IMR-90 (cell line): ENCODE measurements around the gene GABRB2. TPM values are rescaled to one million over a fixed set of nuclear protein-coding genes. Genes with fewer than 3 reads are reported as not detected.

Source experiments
- ATAC-seq: fragments of 200-7000 bp; cut with Tn5 transposase; 2 replicates; pipeline ENCODE4 v1.9.1; 2020; ENCODE audit warnings: low read depth, mild to moderate bottlenecking, moderate library complexity
- BruUV-seq: library from RNA; stranded (reverse); fragments of 400-500 nt; replicated peaks from 2 replicates; lab custom pipeline; 2021; lab: Mats Ljungman, UMichigan
- CTCF ChIA-PET: fragments of 300-600 bp; formaldehyde crosslinking; extraction: SDS; loops from one replicate; lab custom pipeline; 2021; ENCODE audit warnings: antibody characterized with exemption; lab: Yijun Ruan, JAX
- POLR2A ChIA-PET: fragments of 300-600 bp; sonication (Branson Sonifier 250); formaldehyde crosslinking; loops from one replicate; lab custom pipeline; 2022; ENCODE audit warnings: antibody characterized with exemption; ENCODE audit not compliant: unreplicated experiment; lab: Charles Lee
- DNase-seq: peaks from one replicate; pipeline ENCODE4 v3.0.0; 2013
- H2AFZ ChIP-seq: replicated peaks from 2 replicates; pipeline ENCODE3; 2013; ENCODE audit warnings: low read length, mild to moderate bottlenecking; ENCODE audit not compliant: poor library complexity
- H2AK5ac ChIP-seq: 2 replicates; pipeline ENCODE4 v1.6.1; 2013; ENCODE audit warnings: low read depth, low read length, inconsistent platforms
- H2AK9ac ChIP-seq: replicated peaks from 2 replicates; pipeline ENCODE3; 2013; ENCODE audit warnings: mild to moderate bottlenecking, low read depth, low read length, moderate library complexity; ENCODE audit not compliant: poor library complexity
- H2BK120ac ChIP-seq: 2 replicates; pipeline ENCODE4 v1.6.1; 2013; ENCODE audit warnings: low read depth, low read length, inconsistent platforms
- H2BK15ac ChIP-seq: 3 replicates; pipeline ENCODE4 v1.6.1; 2013; ENCODE audit warnings: low read depth, low read length, inconsistent platforms
- H2BK20ac ChIP-seq: 2 replicates; pipeline ENCODE4 v1.6.1; 2013; ENCODE audit warnings: low read depth, mild to moderate bottlenecking, inconsistent platforms, low read length, moderate library complexity
- H2BK5ac ChIP-seq: 2 replicates; pipeline ENCODE4 v1.6.1; 2013; ENCODE audit warnings: mild to moderate bottlenecking, low read depth, low read length, inconsistent platforms; ENCODE audit not compliant: poor library complexity, severe bottlenecking
- H3K14ac ChIP-seq: replicated peaks from 2 replicates; pipeline ENCODE4 v1.6.1; 2013; ENCODE audit warnings: low read depth, low read length, inconsistent platforms
- H3K18ac ChIP-seq: 2 replicates; pipeline ENCODE4 v1.6.1; 2013; ENCODE audit warnings: low read depth, low read length, control low read depth
- H3K23ac ChIP-seq: 2 replicates; pipeline ENCODE4 v1.6.1; 2013; ENCODE audit warnings: low read depth, low read length, inconsistent platforms
- H3K27ac ChIP-seq: 2 replicates; pipeline ENCODE4 v1.5.1; 2013; ENCODE audit warnings: mild to moderate bottlenecking, control low read depth, low read length; ENCODE audit not compliant: insufficient read depth
- H3K27me3 ChIP-seq: 2 replicates; pipeline ENCODE4 v1.6.1; 2013; ENCODE audit warnings: low read length; ENCODE audit not compliant: control insufficient read depth, insufficient read depth
- H3K36me3 ChIP-seq: 2 replicates; pipeline ENCODE4 v1.6.1; 2013; ENCODE audit warnings: low read length, mixed read lengths; ENCODE audit not compliant: control insufficient read depth, insufficient read depth
- H3K4ac ChIP-seq: 2 replicates; pipeline ENCODE4 v1.6.1; 2013; ENCODE audit warnings: low read depth, low read length, inconsistent platforms
- H3K4me1 ChIP-seq: 2 replicates; pipeline ENCODE4 v1.6.1; 2013; ENCODE audit warnings: low read length, mixed read lengths; ENCODE audit not compliant: control insufficient read depth, insufficient read depth
- H3K4me2 ChIP-seq: 2 replicates; pipeline ENCODE4 v1.6.1; 2013; ENCODE audit warnings: low read depth, mild to moderate bottlenecking, control low read depth, low read length, moderate library complexity
- H3K4me3 ChIP-seq: 2 replicates; pipeline ENCODE4 v1.5.1; 2013; ENCODE audit warnings: low read depth, mild to moderate bottlenecking, control low read depth, low read length, moderate library complexity; ENCODE audit not compliant: insufficient read depth
- H3K56ac ChIP-seq: 2 replicates; pipeline ENCODE4 v1.6.1; 2013; ENCODE audit warnings: low read length, inconsistent platforms; ENCODE audit not compliant: insufficient read depth; ENCODE audit errors: extremely low read depth
- H3K79me1 ChIP-seq, 2 experiments: 2 replicates each; pipeline ENCODE4 v1.6.1; 2013; ENCODE audit warnings: low read length in 2 of 2, inconsistent platforms in 1 of 2, low read depth in 1 of 2
- H3K9ac ChIP-seq: 2 replicates; pipeline ENCODE4 v1.6.1; 2013; ENCODE audit warnings: low read depth, low read length, control low read depth
- H3K9me1 ChIP-seq: 2 replicates; pipeline ENCODE4 v1.6.1; 2013; ENCODE audit warnings: low read length, inconsistent platforms; ENCODE audit not compliant: insufficient read depth
- H3K9me3 ChIP-seq: 2 replicates; pipeline ENCODE4 v1.6.1; 2013; ENCODE audit warnings: low read length; ENCODE audit not compliant: control insufficient read depth, insufficient read depth
- H4K20me1 ChIP-seq: 2 replicates; pipeline ENCODE4 v1.6.1; 2013; ENCODE audit warnings: low read length, inconsistent platforms; ENCODE audit not compliant: insufficient read depth
- H4K5ac ChIP-seq: 2 replicates; pipeline ENCODE4 v1.6.1; 2013; ENCODE audit warnings: mild to moderate bottlenecking, low read depth, low read length, control low read depth
- H4K8ac ChIP-seq, 2 experiments: 2 replicates each; pipeline ENCODE4 v1.6.1; 2013; ENCODE audit warnings: low read depth in 2 of 2, low read length in 2 of 2, control low read depth in 1 of 2, inconsistent platforms in 1 of 2
- H4K91ac ChIP-seq: 2 replicates; pipeline ENCODE4 v1.6.1; 2013; ENCODE audit warnings: low read depth, low read length, inconsistent platforms; ENCODE audit not compliant: insufficient read depth
- BHLHE40 ChIP-seq: fragments of 150-350 bp; IDR thresholded peaks from 2 replicates; pipeline ENCODE4 v1.6.1; 2016; ENCODE audit warnings: mild to moderate bottlenecking, low read depth, low read length
- CEBPB ChIP-seq: IDR thresholded peaks from 2 replicates; pipeline ENCODE4 v1.6.1; 2012; ENCODE audit warnings: low read depth, low read length, improper control_type of control experiment
- CHD1 ChIP-seq: IDR thresholded peaks from 2 replicates; pipeline ENCODE4 v1.6.1; 2012; ENCODE audit warnings: low read depth, low read length, improper control_type of control experiment
- CTCF ChIP-seq: conservative IDR thresholded peaks from 2 replicates; pipeline ENCODE4 v1.5.1; 2012; ENCODE audit warnings: mild to moderate bottlenecking, low read depth, low read length, improper control_type of control experiment
- FOS ChIP-seq: fragments of 150-350 bp; IDR thresholded peaks from 2 replicates; pipeline ENCODE4 v1.6.1; 2016; ENCODE audit warnings: low read depth, low read length
- MAFK ChIP-seq: IDR thresholded peaks from 2 replicates; pipeline ENCODE4 v1.6.1; 2012; ENCODE audit warnings: low read depth, low read length, improper control_type of control experiment
- MAZ ChIP-seq: IDR thresholded peaks from 2 replicates; pipeline ENCODE4 v1.6.1; 2012; ENCODE audit warnings: low read depth, mild to moderate bottlenecking, low read length, improper control_type of control experiment, moderate library complexity, borderline replicate concordance
- MXI1 ChIP-seq: IDR thresholded peaks from 2 replicates; pipeline ENCODE4 v1.6.1; 2012; ENCODE audit warnings: low read depth, mild to moderate bottlenecking, low read length, moderate library complexity, borderline replicate concordance
- NFE2L2 ChIP-seq: fragments of 150-350 bp; IDR thresholded peaks from 2 replicates; pipeline ENCODE4 v1.6.1; 2016; ENCODE audit warnings: low read depth, mild to moderate bottlenecking, low read length
- POLR2A ChIP-seq: IDR thresholded peaks from 2 replicates; pipeline ENCODE4 v1.6.1; 2012; ENCODE audit warnings: mild to moderate bottlenecking, low read depth, low read length
- RAD21 ChIP-seq: IDR thresholded peaks from 2 replicates; pipeline ENCODE4 v1.6.1; 2012; ENCODE audit warnings: low read length, improper control_type of control experiment
- RCOR1 ChIP-seq: IDR thresholded peaks from 2 replicates; pipeline ENCODE4 v1.6.1; 2012; ENCODE audit warnings: mild to moderate bottlenecking, low read length, improper control_type of control experiment; ENCODE audit not compliant: insufficient replicate concordance
- RFX5 ChIP-seq: IDR thresholded peaks from 2 replicates; pipeline ENCODE4 v1.8.0; 2012; ENCODE audit warnings: low read depth, mild to moderate bottlenecking, low read length, moderate library complexity
- SMC3 ChIP-seq: fragments of 150-350 bp; IDR thresholded peaks from 2 replicates; pipeline ENCODE4 v1.6.1; 2016; ENCODE audit warnings: low read depth, mild to moderate bottlenecking, antibody characterized with exemption, low read length, moderate library complexity
- dilution Hi-C: fragments of 300-500 bp; cut with HindIII; formaldehyde crosslinking; loops from one replicate; pipeline ENCODE4 v1.14.3; 2018; ENCODE audit warnings: low sequenced_read_pairs; ENCODE audit not compliant: unreplicated experiment
- in situ Hi-C: fragments of 300-500 bp; cut with MboI; formaldehyde crosslinking; loops from 3 replicates; pipeline ENCODE4 v1.14.3; 2019; ENCODE audit warnings: low sequenced_read_pairs, inconsistent platforms, mixed read lengths
- intact Hi-C: fragments of 100-400 bp; cut with micrococcal nuclease; formaldehyde crosslinking; loops from 2 replicates; pipeline ENCODE4 v1.10.0; 2022
- polyA plus RNA-seq, 3 experiments: library from polyadenylated mRNA; depleted of rRNA; stranded (reverse); fragments of >200 nt; gene quantifications; 2 replicates each; pipeline ENCODE4 v1.2.3, GENCODE V29; 2012; ENCODE audit warnings: low replicate concordance in 1 of 3
- total RNA-seq: library from RNA; depleted of rRNA; stranded (reverse); fragments of >200 nt; gene quantifications from 2 replicates; pipeline ENCODE4 v1.2.3, GENCODE V29; 2012
- TF ChIP-seq, protein P1 (sequence below): fragments of 150-350 bp; IDR thresholded peaks from 2 replicates; pipeline ENCODE4 v1.6.1; 2017; ENCODE audit warnings: mild to moderate bottlenecking, antibody characterized with exemption, low read length, low read depth
- TF ChIP-seq, protein P2 (sequence below): fragments of 150-350 bp; IDR thresholded peaks from 2 replicates; pipeline ENCODE4 v1.6.1; 2016; ENCODE audit warnings: low read depth, mild to moderate bottlenecking, low read length, moderate library complexity, borderline replicate concordance

The GABRB2 gene
- total and polyA plus RNA-seq, 2 of the 4 experiments (the other 2 are of a cell fraction): not detected

- Histone ChIP-seq H3K4me3 (no peak overlapping the region), H2AK9ac (no peak overlapping the region), H3K4me1 (no peaks in the 10 kb centered on the region), H3K14ac (no peak overlapping the region), H2AFZ (no peak overlapping the region), H3K23ac (no peak overlapping the region), H3K27ac (no peak overlapping the region), H2BK15ac (no peak overlapping the region), H4K5ac (no peak overlapping the region), H4K20me1 (no peaks in the 10 kb centered on the region), H3K4me2 (no peak overlapping the region), H3K9me3 (peaks cover 6% of the 10 kb centered on the region), H2BK5ac (no peak overlapping the region), H3K36me3 (no peaks in the 10 kb centered on the region), H3K9ac (no peak overlapping the region), H2AK5ac (no peak overlapping the region), H3K27me3 (no peaks in the 10 kb centered on the region), H3K18ac (no peak overlapping the region), H2BK120ac (no peak overlapping the region), H4K91ac (no peak overlapping the region), H2BK20ac (no peak overlapping the region), H3K4ac (no peak overlapping the region), H3K56ac (no peak overlapping the region), H3K79me1 (no peaks in the 10 kb centered on the region), H3K9me1 (no peaks in the 10 kb centered on the region), H4K8ac (no peak overlapping the region)
- ATAC-seq (no peak), DNase-seq (no peak)
- ChIA-PET CTCF (no interaction called here), POLR2A (no interaction called here)
- BruUV-seq: no TSS peak
- in situ Hi-C loops (no loop called here), dilution Hi-C loops (no loop called here), intact Hi-C loops (no loop called here)
- TF ChIP-seq FOS (no peak), BHLHE40 (no peak), RAD21 (no peak), POLR2A (no peak), NFE2L2 (no peak), CEBPB (no peak), SMC3 (no peak), RCOR1 (no peak), MXI1 (no peak), CTCF (no peak), CHD1 (no peak), MAFK (no peak), MAZ (no peak), RFX5 (no peak)
- TF ChIP-seq, protein P1, sequence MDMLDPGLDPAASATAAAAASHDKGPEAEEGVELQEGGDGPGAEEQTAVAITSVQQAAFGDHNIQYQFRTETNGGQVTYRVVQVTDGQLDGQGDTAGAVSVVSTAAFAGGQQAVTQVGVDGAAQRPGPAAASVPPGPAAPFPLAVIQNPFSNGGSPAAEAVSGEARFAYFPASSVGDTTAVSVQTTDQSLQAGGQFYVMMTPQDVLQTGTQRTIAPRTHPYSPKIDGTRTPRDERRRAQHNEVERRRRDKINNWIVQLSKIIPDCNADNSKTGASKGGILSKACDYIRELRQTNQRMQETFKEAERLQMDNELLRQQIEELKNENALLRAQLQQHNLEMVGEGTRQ: no peak
- TF ChIP-seq, protein P2, sequence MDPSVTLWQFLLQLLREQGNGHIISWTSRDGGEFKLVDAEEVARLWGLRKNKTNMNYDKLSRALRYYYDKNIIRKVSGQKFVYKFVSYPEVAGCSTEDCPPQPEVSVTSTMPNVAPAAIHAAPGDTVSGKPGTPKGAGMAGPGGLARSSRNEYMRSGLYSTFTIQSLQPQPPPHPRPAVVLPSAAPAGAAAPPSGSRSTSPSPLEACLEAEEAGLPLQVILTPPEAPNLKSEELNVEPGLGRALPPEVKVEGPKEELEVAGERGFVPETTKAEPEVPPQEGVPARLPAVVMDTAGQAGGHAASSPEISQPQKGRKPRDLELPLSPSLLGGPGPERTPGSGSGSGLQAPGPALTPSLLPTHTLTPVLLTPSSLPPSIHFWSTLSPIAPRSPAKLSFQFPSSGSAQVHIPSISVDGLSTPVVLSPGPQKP: no peak
These were observed 273.1 kb downstream of the GABRB2 start for GRCh38 chr5:161273410-161273809.
